OCI-LY7 (cell line): ENCODE results near the gene CHRNB2. TPM values are rescaled to one million over a fixed set of nuclear protein-coding genes. Genes with fewer than 3 reads are reported as not detected.

ENCODE experiments used
- BruUV-seq: library from RNA; stranded (reverse); fragments of 400-500 nt; replicated peaks from 2 replicates; lab custom pipeline; 2021; lab: Mats Ljungman, UMichigan
- CTCF ChIA-PET: fragments of 300-600 bp; sonication (Branson Sonifier 250); formaldehyde crosslinking; loops from one replicate; lab custom pipeline; 2022; ENCODE audit warnings: antibody characterized with exemption; ENCODE audit not compliant: unreplicated experiment; lab: Charles Lee
- POLR2A ChIA-PET: fragments of 300-600 bp; sonication (Branson Sonifier 250); formaldehyde crosslinking; loops from one replicate; lab custom pipeline; 2022; ENCODE audit warnings: antibody characterized with exemption; lab: Charles Lee
- DNase-seq: peaks from one replicate; pipeline ENCODE4 v3.0.0-alpha.2; 2015; ENCODE audit warnings: low spot score
- H2AFZ ChIP-seq: fragments of 200-600 bp; sonication (generic), shearing (Covaris generic); 2 replicates; pipeline ENCODE4 v1.6.1; 2014; ENCODE audit warnings: mild to moderate bottlenecking, antibody characterized with exemption, low read length, moderate library complexity
- H3K27ac ChIP-seq: fragments of 200-600 bp; sonication (generic); 2 replicates; pipeline ENCODE4 v1.5.1; 2014; ENCODE audit warnings: mixed run types, low read depth, mild to moderate bottlenecking, moderate library complexity, low read length, inconsistent platforms; ENCODE audit not compliant: poor library complexity, severe bottlenecking
- H3K36me3 ChIP-seq: fragments of 200-600 bp; sonication (generic); 2 replicates; pipeline ENCODE4 v1.6.1; 2014; ENCODE audit warnings: mild to moderate bottlenecking, antibody characterized with exemption, low read length, moderate library complexity, mixed read lengths; ENCODE audit not compliant: insufficient read depth
- H3K4me1 ChIP-seq: fragments of 200-600 bp; sonication (generic); 2 replicates; pipeline ENCODE4 v1.5.1; 2014; ENCODE audit warnings: mild to moderate bottlenecking, low read length; ENCODE audit not compliant: insufficient read depth, poor library complexity, severe bottlenecking
- H3K4me2 ChIP-seq: fragments of 200-600 bp; sonication (generic); 2 replicates; pipeline ENCODE4 v1.6.1; 2014; ENCODE audit warnings: mild to moderate bottlenecking, low read length
- H3K4me3 ChIP-seq: fragments of 200-600 bp; sonication (generic); 2 replicates; pipeline ENCODE4 v1.5.1; 2014; ENCODE audit warnings: mild to moderate bottlenecking, low read depth, low read length; ENCODE audit not compliant: poor library complexity, severe bottlenecking
- H3K79me2 ChIP-seq: fragments of 200-600 bp; sonication (generic); 2 replicates; pipeline ENCODE4 v1.6.1; 2016; ENCODE audit warnings: low read depth, mild to moderate bottlenecking, low read length, moderate library complexity, mixed read lengths; ENCODE audit not compliant: insufficient read depth
- H3K9me2 ChIP-seq: fragments of 200-600 bp; sonication (generic); 2 replicates; pipeline ENCODE4 v1.6.1; 2016; ENCODE audit warnings: mild to moderate bottlenecking, low read length, mixed read lengths; ENCODE audit not compliant: insufficient read depth
- H3K9me3 ChIP-seq: fragments of 200-600 bp; sonication (generic); 2 replicates; pipeline ENCODE4 v1.6.1; 2014; ENCODE audit warnings: mild to moderate bottlenecking, mixed run types, low read length, mixed read lengths
- H4K20me1 ChIP-seq: fragments of 200-600 bp; sonication (generic); 2 replicates; pipeline ENCODE4 v1.6.1; 2014; ENCODE audit warnings: mild to moderate bottlenecking, antibody characterized with exemption, low read length, moderate library complexity, mixed read lengths; ENCODE audit not compliant: insufficient read depth
- EZH2phosphoT487 ChIP-seq: fragments of 200-600 bp; sonication (generic); IDR thresholded peaks from 2 replicates; pipeline ENCODE4 v1.6.1; 2018; ENCODE audit warnings: low read depth, borderline replicate concordance, mild to moderate bottlenecking, mixed run types, antibody characterized with exemption, low read length, moderate library complexity, mixed read lengths
- intact Hi-C: fragments of 100-400 bp; cut with micrococcal nuclease; formaldehyde crosslinking; loops from one replicate; pipeline ENCODE4 v1.10.0; 2022; ENCODE audit not compliant: unreplicated experiment
- total RNA-seq, 2 experiments: library from RNA; depleted of rRNA in 1 of 2; stranded (reverse); fragments of >200 nt in 1 of 2; shearing (Covaris generic) in 1 of 2; gene quantifications; 2 replicates each; pipeline ENCODE4 v1.2.3, GENCODE V29; 2014 to 2022
- TF ChIP-seq, protein P1 (sequence below): fragments of 200-600 bp; sonication (generic); conservative IDR thresholded peaks from 2 replicates; pipeline ENCODE4 v1.5.1; 2014; ENCODE audit warnings: mild to moderate bottlenecking, antibody characterized with exemption, low read length, moderate library complexity, mixed read lengths

Gene CHRNB2
- total RNA-seq, 2 experiments from 2014 or later, result 0.13 to 0.42 TPM

DNA sequence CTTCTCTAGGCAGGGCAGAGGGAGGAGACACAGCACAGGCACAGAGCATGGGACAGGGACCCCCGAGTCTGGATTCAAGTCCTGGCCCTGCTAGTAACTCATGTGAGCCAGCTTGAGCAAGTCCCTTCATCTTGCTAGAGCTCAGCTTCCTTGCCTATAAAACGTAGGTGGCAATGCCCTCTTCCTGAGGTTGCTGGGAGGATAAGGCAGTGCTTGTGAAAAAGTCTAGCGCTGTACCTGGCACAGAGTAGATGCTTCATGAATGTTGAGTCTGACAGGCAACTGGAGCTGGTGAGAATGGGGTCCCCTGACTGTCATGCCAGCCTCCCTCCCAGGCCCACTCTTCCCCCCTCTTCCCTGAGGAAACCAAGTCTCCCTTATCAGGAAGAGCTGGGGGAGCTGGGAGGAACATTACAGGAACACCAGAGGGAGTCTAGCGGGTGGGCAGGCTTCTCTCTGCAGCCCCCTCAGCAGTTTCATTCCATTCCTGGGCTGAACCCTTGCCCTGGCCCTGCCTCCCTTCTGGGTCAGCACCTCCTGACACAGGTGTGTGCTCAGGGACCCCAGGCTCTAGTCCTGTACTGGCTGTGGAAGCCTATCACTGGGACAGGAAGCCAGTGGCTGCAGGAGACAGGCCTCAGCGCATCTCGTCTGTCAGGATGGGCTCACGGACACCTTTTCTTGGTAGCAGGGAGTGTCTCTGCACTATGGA is 9.9 kb downstream of the CHRNB2 start:
- CTCF ChIA-PET, result no interaction called here
- intact Hi-C loops, result no loop called here
- TF ChIP-seq, protein P1, sequence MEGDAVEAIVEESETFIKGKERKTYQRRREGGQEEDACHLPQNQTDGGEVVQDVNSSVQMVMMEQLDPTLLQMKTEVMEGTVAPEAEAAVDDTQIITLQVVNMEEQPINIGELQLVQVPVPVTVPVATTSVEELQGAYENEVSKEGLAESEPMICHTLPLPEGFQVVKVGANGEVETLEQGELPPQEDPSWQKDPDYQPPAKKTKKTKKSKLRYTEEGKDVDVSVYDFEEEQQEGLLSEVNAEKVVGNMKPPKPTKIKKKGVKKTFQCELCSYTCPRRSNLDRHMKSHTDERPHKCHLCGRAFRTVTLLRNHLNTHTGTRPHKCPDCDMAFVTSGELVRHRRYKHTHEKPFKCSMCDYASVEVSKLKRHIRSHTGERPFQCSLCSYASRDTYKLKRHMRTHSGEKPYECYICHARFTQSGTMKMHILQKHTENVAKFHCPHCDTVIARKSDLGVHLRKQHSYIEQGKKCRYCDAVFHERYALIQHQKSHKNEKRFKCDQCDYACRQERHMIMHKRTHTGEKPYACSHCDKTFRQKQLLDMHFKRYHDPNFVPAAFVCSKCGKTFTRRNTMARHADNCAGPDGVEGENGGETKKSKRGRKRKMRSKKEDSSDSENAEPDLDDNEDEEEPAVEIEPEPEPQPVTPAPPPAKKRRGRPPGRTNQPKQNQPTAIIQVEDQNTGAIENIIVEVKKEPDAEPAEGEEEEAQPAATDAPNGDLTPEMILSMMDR, result no peak
- no peak for TF ChIP-seq EZH2phosphoT487
- H4K20me1 ChIP-seq, result no peaks in the 10 kb centered on the region
- H3K27ac ChIP-seq, result no peak overlapping the region
- no peak overlapping the region for H2AFZ ChIP-seq
- no peak overlapping the region for H3K4me2 ChIP-seq
- POLR2A ChIA-PET, result interaction anchor here (0.6 kb wide), 1 partner anchor 757 kb away, joined by 5 read pairs; no protein-coding TSS in a partner anchor
- H3K9me2 ChIP-seq, result no peaks in the 10 kb centered on the region
- peaks cover 47% of the 10 kb centered on the region for H3K4me1 ChIP-seq
- DNase-seq, result no peak
- peaks cover 48% of the 10 kb centered on the region for H3K36me3 ChIP-seq
- no TSS peak for BruUV-seq
- no peaks in the 10 kb centered on the region for H3K79me2 ChIP-seq
- no peak overlapping the region for H3K4me3 ChIP-seq
- H3K9me3 ChIP-seq, result no peaks in the 10 kb centered on the region

DNA sequence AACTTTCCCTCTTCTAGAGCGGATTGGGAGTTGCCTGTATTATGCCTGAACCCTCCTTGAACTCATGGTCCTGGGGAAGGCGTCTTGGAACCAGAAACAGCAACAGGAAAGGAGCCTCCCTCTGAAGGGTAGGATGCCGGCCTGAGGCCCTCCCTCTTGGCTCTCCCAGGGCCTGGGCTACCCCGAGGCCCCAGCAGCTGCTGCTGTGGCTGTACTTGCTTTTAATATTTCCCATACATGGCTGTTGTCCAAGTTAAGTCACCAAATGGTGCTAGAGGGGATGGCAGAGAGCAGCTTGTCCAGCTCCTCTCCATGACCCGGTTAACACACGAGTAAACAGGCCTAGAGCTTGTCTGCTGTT is 10.5 kb downstream of the CHRNB2 start:
- POLR2A ChIA-PET, result no interaction called here
- peaks cover 53% of the 10 kb centered on the region for H3K36me3 ChIP-seq
- intact Hi-C loops, result no loop called here

DNA sequence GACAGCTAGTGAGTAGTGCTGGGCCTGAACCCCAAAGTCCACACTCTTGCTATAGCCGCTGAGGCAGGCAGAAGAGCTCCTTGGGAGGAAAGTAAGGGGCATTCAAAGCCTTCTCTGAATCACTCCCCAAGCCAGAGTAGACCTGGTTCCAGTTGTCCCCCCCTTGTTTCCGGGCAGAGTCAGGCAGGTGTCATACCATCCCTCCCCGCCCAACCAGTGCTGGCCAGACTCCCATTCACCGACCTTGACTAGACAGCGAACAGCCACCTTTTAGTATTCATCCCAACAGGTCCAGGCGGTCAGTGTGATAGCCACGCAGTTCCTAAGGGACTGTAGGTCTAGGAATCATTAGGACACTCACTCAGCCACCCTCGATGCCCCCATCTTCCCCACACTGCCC is 11.8 kb downstream of the CHRNB2 start:
- H3K4me2 ChIP-seq, result no peak overlapping the region
- POLR2A ChIA-PET, result no interaction called here

More for the DNA sequence above, 10.5 kb downstream of the CHRNB2 start:
- peaks cover 46% of the 10 kb centered on the region for H3K4me1 ChIP-seq
- BruUV-seq, result no TSS peak
- CTCF ChIA-PET, result no interaction called here
- no peak overlapping the region for H3K4me2 ChIP-seq
- no peak overlapping the region for H3K4me3 ChIP-seq
- H4K20me1 ChIP-seq, result no peaks in the 10 kb centered on the region
- DNase-seq, result no peak
- no peaks in the 10 kb centered on the region for H3K9me2 ChIP-seq
- no peaks in the 10 kb centered on the region for H3K9me3 ChIP-seq
- no peak overlapping the region for H2AFZ ChIP-seq
- H3K27ac ChIP-seq, result no peak overlapping the region
- no peaks in the 10 kb centered on the region for H3K79me2 ChIP-seq
- TF ChIP-seq EZH2phosphoT487, result no peak
- TF ChIP-seq, protein P1, result no peak

More for the DNA sequence above, 11.8 kb downstream of the CHRNB2 start:
- Histone ChIP-seq H3K4me1 (peaks cover 42% of the 10 kb centered on the region), H3K9me2 (no peaks in the 10 kb centered on the region), H3K27ac (no peak overlapping the region), H2AFZ (no peak overlapping the region), H3K79me2 (no peaks in the 10 kb centered on the region), H3K9me3 (no peaks in the 10 kb centered on the region), H3K4me3 (no peak overlapping the region), H3K36me3 (peaks cover 66% of the 10 kb centered on the region), H4K20me1 (no peaks in the 10 kb centered on the region)
- CTCF ChIA-PET, result interaction anchor here (0.6 kb wide), 1 partner anchor 283 kb away, joined by 3 read pairs; no protein-coding TSS in a partner anchor
- TF ChIP-seq EZH2phosphoT487, result no peak
- TF ChIP-seq, protein P1, result no peak
- BruUV-seq, result no TSS peak
- DNase-seq, result no peak
- intact Hi-C loops, result no loop called here
